Hepatocyte (in vitro differentiated cells): ENCODE results near the gene PTPRD. TPM values are rescaled to one million over a fixed set of nuclear protein-coding genes. Genes with fewer than 3 reads are reported as not detected.
"Not testable (repeated sequence)": the region's sequence is repeated elsewhere in the genome, so short reads cannot be mapped to it uniquely, and the experiment has no call there.

Experiments
- DNase-seq: peaks from one replicate; pipeline ENCODE4 v3.0.0-alpha.2; 2016; ENCODE audit warnings: low spot score
- H2AFZ ChIP-seq: fragments of 200-600 bp; sonication (generic); 2 replicates; pipeline ENCODE4 v1.6.0; 2016; ENCODE audit warnings: antibody characterized with exemption, mild to moderate bottlenecking
- H3K27ac ChIP-seq: fragments of 200-600 bp; sonication (generic); 2 replicates; pipeline ENCODE4 v1.5.1; 2016; ENCODE audit warnings: mild to moderate bottlenecking
- H3K27me3 ChIP-seq: fragments of 200-600 bp; sonication (generic); 2 replicates; pipeline ENCODE4 v1.6.1; 2016
- H3K36me3 ChIP-seq: fragments of 200-600 bp; sonication (generic); replicated peaks from 2 replicates; pipeline ENCODE4 v1.5.1; 2016; ENCODE audit warnings: low read depth; ENCODE audit not compliant: insufficient read depth
- H3K4me1 ChIP-seq: fragments of 200-600 bp; sonication (generic); 2 replicates; pipeline ENCODE4 v1.5.1; 2016; ENCODE audit warnings: mild to moderate bottlenecking, moderate library complexity; ENCODE audit not compliant: insufficient read depth
- H3K4me2 ChIP-seq: fragments of 200-600 bp; sonication (generic); 2 replicates; pipeline ENCODE4 v1.6.0; 2016
- H3K4me3 ChIP-seq: fragments of 200-600 bp; sonication (generic); 2 replicates; pipeline ENCODE4 v1.5.1; 2016; ENCODE audit warnings: mild to moderate bottlenecking
- H3K79me2 ChIP-seq: fragments of 200-600 bp; sonication (generic); 2 replicates; pipeline ENCODE4 v1.6.0; 2017; ENCODE audit warnings: mild to moderate bottlenecking
- H3K9me2 ChIP-seq: fragments of 200-600 bp; sonication (generic); replicated peaks from 2 replicates; pipeline ENCODE4 v1.6.0; 2017; ENCODE audit warnings: mild to moderate bottlenecking; ENCODE audit not compliant: insufficient read depth
- H3K9me3 ChIP-seq: fragments of 200-600 bp; sonication (generic); 2 replicates; pipeline ENCODE4 v1.5.1; 2016; ENCODE audit warnings: low read depth, mild to moderate bottlenecking
- H4K20me1 ChIP-seq: fragments of 200-600 bp; sonication (generic); 2 replicates; pipeline ENCODE4 v1.6.0; 2016; ENCODE audit warnings: mild to moderate bottlenecking; ENCODE audit not compliant: insufficient read depth, poor library complexity, severe bottlenecking
- CTCF ChIP-seq: fragments of 200-600 bp; sonication (generic); IDR thresholded peaks from 2 replicates; pipeline ENCODE4 v1.5.1; 2016; ENCODE audit warnings: antibody characterized with exemption, mild to moderate bottlenecking; ENCODE audit not compliant: poor library complexity
- EZH2 ChIP-seq: fragments of 200-600 bp; sonication (generic); IDR thresholded peaks from 2 replicates; pipeline ENCODE4 v1.6.1; 2016; ENCODE audit warnings: antibody characterized with exemption, mild to moderate bottlenecking, borderline replicate concordance
- EZH2phosphoT487 ChIP-seq: fragments of 200-600 bp; sonication (generic); IDR thresholded peaks from one replicate; pipeline ENCODE4 v1.6.1; 2018; ENCODE audit warnings: antibody characterized with exemption, mild to moderate bottlenecking, low read depth, moderate library complexity; ENCODE audit not compliant: unreplicated experiment, severe bottlenecking
- WGBS: methylation state at CpG from one replicate; pipeline ENCODE4 v1.1.6; 2016; ENCODE audit warnings: low lambda C conversion rate; ENCODE audit errors: missing lambda C conversion rate; 5-methylcytosine and 5-hydroxymethylcytosine counted together
- polyA plus RNA-seq: library from polyadenylated mRNA; unstranded; fragments of >200 nt; fragmentation: Nextera tagmentation; extraction: Ambion mirVana; gene quantifications from 2 replicates; pipeline ENCODE4 v1.2.1, GENCODE V29; 2016
- total RNA-seq: library from RNA; depleted of rRNA; stranded (reverse); fragments of >200 nt; gene quantifications from 2 replicates; pipeline ENCODE4 v1.2.3, GENCODE V29; 2014

PTPRD gene
- total and polyA plus RNA-seq, 2 experiments from 2014 or later: 6.5 to 77.6 TPM

- Histone ChIP-seq H3K27ac (no peak overlapping the region), H3K4me3 (no peak overlapping the region), H2AFZ (no peak overlapping the region), H3K9me3 (no peaks in the 10 kb centered on the region), H3K4me2 (no peak overlapping the region), H4K20me1 (no peaks in the 10 kb centered on the region), H3K79me2 (no peaks in the 10 kb centered on the region), H3K36me3 (no peaks in the 10 kb centered on the region), H3K9me2 (no peaks in the 10 kb centered on the region), H3K27me3 (no peaks in the 10 kb centered on the region), H3K4me1 (no peaks in the 10 kb centered on the region)
- DNase-seq: no peak
- no peak for TF ChIP-seq EZH2
- WGBS: 43% methylated on average over 2 of the region's 2 CpGs
Measured at GRCh38 chr9:9319007-9319406, 1293.8 kb downstream of the PTPRD start.

- not testable (repeated sequence) for H3K9me3 ChIP-seq, H3K36me3 ChIP-seq, H3K27me3 ChIP-seq, H3K4me2 ChIP-seq, H3K9me2 ChIP-seq, H3K27ac ChIP-seq, H4K20me1 ChIP-seq, H3K4me3 ChIP-seq, H3K4me1 ChIP-seq, H2AFZ ChIP-seq, H3K79me2 ChIP-seq, DNase-seq
- WGBS: 91% methylated on average over 7 of the region's 7 CpGs
Measured at GRCh38 chr9:9310743-9311142, 1302.1 kb downstream of the PTPRD start.

- TF ChIP-seq CTCF (no peak), EZH2 (no peak), EZH2phosphoT487 (no peak)
Measured at GRCh38 chr9:9305600-9305999, 1307.2 kb downstream of the PTPRD start.

GRCh38 chr9:9299134-9299533 lies 1313.7 kb downstream of the PTPRD start:
- Histone ChIP-seq H3K9me3 (no peaks in the 10 kb centered on the region), H4K20me1 (no peaks in the 10 kb centered on the region), H3K27me3 (no peaks in the 10 kb centered on the region), H2AFZ (no peak overlapping the region), H3K4me2 (no peak overlapping the region), H3K27ac (no peak overlapping the region), H3K79me2 (no peaks in the 10 kb centered on the region), H3K36me3 (no peaks in the 10 kb centered on the region), H3K9me2 (no peaks in the 10 kb centered on the region), H3K4me1 (no peaks in the 10 kb centered on the region), H3K4me3 (no peak overlapping the region)
- no peak for DNase-seq
- 93% methylated on average over 1 of the region's 1 CpG for WGBS
- TF ChIP-seq EZH2 (no peak), EZH2phosphoT487 (no peak), CTCF (no peak)

More at GRCh38 chr9:9305600-9305999, 1307.2 kb downstream of the PTPRD start:
- H3K27me3 ChIP-seq: no peaks in the 10 kb centered on the region
- no peak for DNase-seq
- no peak overlapping the region for H2AFZ ChIP-seq
- no peaks in the 10 kb centered on the region for H3K36me3 ChIP-seq
- no peaks in the 10 kb centered on the region for H3K4me1 ChIP-seq
- H3K9me3 ChIP-seq: no peaks in the 10 kb centered on the region
- H3K27ac ChIP-seq: no peak overlapping the region
- no peaks in the 10 kb centered on the region for H3K79me2 ChIP-seq
- no peak overlapping the region for H3K4me2 ChIP-seq
- no peak overlapping the region for H3K4me3 ChIP-seq
- no peaks in the 10 kb centered on the region for H4K20me1 ChIP-seq
- H3K9me2 ChIP-seq: no peaks in the 10 kb centered on the region

GRCh38 chr9:9286001-9286400 lies 1326.8 kb downstream of the PTPRD start:
- Histone ChIP-seq H3K4me3 (no peak overlapping the region), H3K27ac (no peak overlapping the region), H4K20me1 (no peaks in the 10 kb centered on the region), H2AFZ (no peak overlapping the region), H3K4me1 (no peaks in the 10 kb centered on the region), H3K9me2 (no peaks in the 10 kb centered on the region), H3K79me2 (no peaks in the 10 kb centered on the region), H3K36me3 (no peaks in the 10 kb centered on the region), H3K27me3 (no peaks in the 10 kb centered on the region), H3K4me2 (no peak overlapping the region), H3K9me3 (no peaks in the 10 kb centered on the region)
- DNase-seq: no peak
- TF ChIP-seq EZH2phosphoT487 (no peak), EZH2 (no peak), CTCF (no peak)
- WGBS: 90% methylated on average over 2 of the region's 2 CpGs
